HG03354 (cell line): ENCODE results near the gene HNRNPAB.
A peak's percentile ranks its signal among the peaks of the same experiment; 100 is the strongest.
"Not testable (repeated sequence)": the region's sequence is repeated elsewhere in the genome, so short reads cannot be mapped to it uniquely, and the experiment has no call there.

ENCODE experiments used
- ATAC-seq: cut with Tn5 transposase; IDR thresholded peaks from one replicate; pipeline ENCODE4 v1.9.1; 2021; ENCODE audit warnings: mild to moderate bottlenecking; ENCODE audit not compliant: unreplicated experiment, poor library complexity, severe bottlenecking

The HNRNPAB gene

DNA sequence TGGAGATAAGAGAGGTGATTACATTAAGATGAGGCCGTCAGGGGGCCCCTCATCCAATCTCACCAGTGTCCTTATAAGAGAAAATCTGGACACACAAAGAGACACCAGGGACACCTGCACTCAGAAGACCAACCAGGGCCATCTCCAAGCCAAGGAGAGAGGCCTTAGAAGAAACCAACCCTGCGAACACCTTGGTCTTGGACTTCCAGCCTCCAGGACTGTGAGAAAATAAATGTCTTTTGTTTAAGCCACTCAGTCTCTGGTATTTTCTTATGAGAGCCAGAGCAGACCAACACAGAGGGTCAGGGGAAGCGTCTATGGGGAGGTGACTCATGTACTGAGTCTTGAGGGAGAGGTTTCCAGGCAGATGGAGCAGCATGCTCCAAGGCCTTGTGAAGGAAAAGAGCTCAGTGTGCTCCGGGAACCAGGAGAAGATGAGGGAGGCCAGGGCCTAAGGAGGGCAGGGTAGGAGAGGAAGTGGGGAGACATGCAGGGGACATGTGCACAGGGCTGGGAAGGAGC lies 22.9 kb downstream of the HNRNPAB start:
- no peak for ATAC-seq

DNA sequence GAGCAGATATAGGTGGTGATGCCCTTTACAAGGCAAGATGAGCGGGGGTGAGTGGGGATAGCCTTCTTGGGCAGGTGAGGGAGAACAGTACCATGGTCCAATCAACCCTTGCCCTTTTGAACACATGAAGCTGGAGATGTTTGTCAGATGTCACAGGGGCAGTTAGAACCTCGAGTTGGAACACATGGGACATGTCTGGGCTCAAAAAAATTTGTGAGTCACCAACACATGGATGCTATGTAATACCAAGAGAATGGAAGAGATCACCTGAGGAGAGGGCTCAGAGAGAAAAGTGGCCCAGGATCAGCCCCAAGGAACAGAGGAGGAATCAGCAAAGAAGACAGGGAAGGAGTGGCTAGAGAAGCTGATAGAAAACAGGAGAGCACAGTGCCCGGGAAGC lies 23.6 kb downstream of the HNRNPAB start:
- ATAC-seq: no peak

GRCh38 chr5:178228609-178229008 lies 24.3 kb downstream of the HNRNPAB start:
- ATAC-seq: no peak

DNA sequence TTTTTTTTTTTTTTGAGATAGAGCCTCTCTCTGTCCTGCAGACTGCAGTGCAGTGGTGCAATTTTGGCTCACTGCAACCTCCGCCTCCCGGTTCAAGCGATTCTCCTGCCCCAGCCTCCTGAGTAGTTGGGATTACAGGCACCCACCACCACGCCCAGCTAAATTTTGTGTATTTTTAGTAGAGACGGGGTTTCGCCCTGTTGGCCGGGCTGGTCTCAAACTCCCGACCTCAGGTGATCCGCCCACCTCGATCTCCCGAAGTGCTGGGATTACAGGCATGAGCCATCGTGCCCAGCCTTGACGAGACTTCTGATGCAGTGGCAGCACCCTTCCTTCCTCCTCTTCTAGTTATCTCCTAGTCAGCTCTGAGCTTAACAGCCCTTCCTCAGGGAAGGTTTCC lies 24.8 kb downstream of the HNRNPAB start:
- ATAC-seq: not testable (repeated sequence)

- ATAC-seq: no peak
Measured at GRCh38 chr5:178229861-178230260, 25.5 kb downstream of the HNRNPAB start.

DNA sequence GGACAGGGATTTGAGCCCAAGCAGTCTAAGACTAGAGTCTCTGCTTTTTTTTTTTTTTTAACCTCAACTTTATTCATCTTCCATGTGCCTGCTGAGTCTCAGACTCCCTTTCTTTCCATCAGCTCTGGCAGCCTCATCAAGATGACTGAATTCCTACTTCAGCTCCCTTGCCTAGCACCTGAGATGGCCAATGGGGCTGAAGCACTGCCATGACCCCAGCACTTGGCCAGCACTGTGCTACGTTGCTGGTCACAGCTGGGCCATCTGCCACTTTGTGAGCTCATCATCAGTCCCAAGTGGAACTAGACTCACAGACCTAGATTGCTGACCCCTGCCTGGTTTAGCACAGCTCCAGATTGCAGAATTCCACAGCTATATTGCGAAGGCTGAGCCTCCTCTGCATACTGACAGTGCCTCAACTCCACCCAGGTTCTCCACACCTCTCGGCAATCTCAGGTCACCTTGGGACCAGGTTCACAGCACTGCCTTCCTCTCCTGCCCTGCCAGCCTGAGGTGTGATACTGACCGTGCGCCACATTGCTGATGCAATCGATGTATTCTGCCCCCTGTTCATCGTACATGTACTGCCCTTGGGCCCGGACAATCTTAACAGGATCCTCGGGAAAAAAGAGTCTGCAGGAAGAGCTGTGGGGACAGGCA lies 26.7 kb downstream of the HNRNPAB start:
- no peak for ATAC-seq

DNA sequence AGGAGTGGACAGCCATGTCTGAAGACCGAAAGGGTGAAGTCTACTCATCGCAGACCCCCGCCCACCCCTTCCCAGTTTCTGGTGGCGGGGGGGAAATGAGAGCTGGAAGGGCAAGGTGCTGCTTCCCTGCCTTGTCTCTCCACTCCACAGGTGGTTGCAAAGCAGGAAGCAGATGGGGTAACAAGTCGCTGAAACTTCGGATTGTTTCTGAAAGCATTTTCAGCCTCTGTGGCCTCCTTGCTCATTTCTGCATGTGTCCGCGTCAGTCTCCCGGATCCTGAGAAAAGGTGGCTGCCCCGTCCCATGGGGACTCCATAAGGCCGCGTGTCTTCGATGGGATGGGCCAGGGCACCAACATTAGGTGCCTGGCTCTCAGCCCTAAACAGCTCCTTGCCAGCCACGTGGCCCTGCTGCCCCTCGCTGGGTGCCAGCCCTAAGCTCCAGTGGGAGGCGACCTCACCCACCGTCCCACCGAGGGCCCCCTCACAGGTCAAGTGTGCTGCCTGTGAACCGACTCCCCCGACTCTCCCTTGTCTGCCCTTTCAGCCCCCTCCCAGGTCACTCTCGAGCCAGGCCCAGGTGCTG lies 27.3 kb downstream of the HNRNPAB start:
- peak; percentile 7 for ATAC-seq

GRCh38 chr5:178232124-178232919 lies 28.0 kb downstream of the HNRNPAB start, which contains the start of gene PHYKPL:
Gene PHYKPL, minus strand, starts transcription at chr5:178232802. Its CDS starts 252 bp downstream, at chr5:178232550.
- peak; percentile 68 for ATAC-seq

- ATAC-seq: peak; percentile 0
Measured at GRCh38 chr5:178232920-178233429, 28.6 kb downstream of the HNRNPAB start.

DNA sequence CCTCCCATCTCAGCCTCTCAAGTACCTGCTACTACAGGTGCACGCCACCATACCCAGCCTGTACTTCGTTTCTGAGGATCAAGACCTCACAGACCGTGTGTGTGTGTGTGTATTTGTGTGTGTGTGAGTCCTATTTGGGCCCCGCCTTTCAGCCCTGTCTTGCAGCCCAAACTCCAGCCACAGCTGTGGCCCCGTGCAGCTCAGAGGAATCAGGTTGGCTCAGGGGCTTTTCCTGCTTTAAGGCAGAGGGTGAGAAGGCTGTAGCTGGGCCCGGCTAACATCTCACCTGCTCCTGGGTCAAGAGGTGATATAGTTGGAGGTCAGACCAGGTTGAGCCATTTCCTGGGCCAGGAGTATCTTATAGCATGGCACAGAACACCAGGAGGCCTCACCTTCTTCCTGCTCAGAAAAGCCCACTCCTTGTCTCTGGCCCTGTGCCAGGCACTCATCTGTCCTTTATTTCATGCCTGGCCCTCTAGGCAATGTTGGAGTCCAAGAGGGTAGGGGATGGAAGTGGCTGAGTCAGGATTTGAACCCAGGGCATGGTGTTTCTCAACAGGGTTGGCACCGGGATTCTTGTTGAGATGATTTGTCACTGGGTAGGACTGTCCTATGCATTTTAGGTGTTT lies 29.9 kb downstream of the HNRNPAB start:
- ATAC-seq: no peak

DNA sequence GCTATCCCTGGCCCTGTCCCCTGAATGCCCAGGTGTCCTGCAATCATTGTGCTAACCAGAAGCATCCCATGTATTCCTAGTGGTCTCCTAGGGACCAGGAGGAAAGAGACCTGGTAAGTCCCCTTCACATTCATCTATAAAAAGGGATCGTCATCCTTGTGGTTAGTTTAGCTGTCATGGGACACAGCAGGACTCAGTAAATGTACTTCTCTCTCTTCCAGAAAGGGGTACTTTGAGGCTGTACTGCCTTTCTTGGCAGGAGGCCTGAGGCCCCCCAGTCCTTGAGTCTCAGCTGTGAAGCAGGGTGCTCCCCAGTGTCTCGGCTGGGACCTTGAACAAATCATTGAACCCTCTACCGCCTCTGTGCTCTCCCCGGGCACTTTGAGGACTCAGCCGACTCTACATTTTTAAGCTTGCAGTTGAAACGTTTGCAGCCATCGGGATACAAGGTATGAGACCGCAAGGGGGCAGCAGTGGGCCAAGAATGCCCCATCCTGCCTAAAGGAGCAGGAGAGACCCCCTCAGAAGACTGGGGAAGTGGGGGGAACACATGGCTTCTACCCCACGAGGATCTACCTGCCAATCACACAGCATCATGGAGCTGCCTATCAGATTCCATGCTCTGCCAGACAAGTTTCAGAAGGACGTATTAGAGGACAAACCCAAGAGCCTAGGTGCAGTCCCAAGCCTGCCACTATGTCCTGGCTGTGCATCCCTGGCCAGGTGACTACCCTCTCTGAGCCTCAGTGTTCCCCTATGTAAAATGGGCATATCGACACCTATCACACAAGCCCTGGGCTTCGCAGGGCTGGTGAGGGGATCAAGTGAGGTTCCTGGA lies 30.6 kb downstream of the HNRNPAB start:
- ATAC-seq: peak; percentile 32

DNA sequence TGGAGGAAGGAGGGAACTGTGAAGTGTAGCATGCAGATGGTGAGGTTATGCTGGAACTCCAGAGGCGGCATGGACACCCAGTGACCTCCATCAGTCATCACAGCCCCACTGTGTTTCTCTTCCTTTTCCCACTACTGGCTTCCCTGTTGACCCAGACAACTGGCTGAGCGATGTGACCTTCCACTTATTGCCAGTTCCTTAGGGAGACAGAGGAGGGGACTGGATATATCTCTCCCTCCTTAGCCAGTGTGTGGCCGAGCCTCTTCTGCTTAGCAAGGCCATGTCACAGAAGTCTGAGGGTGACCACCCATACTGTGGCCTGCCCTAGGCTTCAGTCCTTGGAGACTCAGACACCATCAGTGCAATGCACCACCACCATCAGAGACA lies 31.2 kb downstream of the HNRNPAB start:
- ATAC-seq: no peak

DNA sequence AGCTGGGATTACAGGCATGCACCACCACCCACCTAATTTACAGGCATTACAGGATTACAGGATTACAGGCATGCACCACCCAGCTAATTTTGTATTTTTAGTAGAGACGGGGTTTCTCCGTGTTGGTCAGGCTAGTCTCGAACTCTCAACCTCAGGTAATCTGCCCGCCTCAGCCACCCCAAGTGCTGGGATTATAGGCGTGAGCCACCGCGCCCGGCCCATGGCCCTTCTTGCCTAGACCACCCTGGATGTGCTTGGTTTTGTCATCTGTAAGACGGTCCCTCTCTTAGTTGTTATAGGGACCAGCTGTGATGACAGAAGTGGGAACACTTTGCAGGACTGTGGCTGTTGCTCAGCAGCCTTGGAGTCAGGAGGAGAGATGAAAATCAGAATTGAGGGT lies 31.8 kb downstream of the HNRNPAB start:
- no peak for ATAC-seq

GRCh38 chr5:178236679-178237078 lies 32.3 kb downstream of the HNRNPAB start:
- no peak for ATAC-seq

- ATAC-seq: no peak
Measured at GRCh38 chr5:178237431-178238312, 33.3 kb downstream of the HNRNPAB start.

DNA sequence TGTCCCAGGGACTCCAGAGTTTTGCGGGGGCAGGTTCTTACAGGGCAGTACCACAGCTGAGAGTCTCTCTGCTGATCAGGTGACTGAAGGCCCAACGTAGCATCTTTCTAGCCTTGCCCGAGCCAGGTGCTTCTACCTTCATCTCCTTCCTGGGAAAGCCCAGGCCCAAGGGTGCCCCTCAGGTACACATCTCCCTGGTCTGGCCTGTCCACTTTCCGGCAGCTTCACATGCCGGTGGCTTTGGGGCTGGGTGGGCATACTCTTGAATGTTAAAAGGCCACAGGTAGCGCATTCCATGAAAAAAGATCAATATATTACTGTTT lies 33.9 kb downstream of the HNRNPAB start:
- ATAC-seq: no peak

- no peak for ATAC-seq
Measured at GRCh38 chr5:178238711-178239592, 34.6 kb downstream of the HNRNPAB start.
